Measurements from ENCODE around the gene WAS.
"Not testable (repeated sequence)": the region's sequence is repeated elsewhere in the genome, so short reads cannot be mapped to it uniquely, and the experiment has no call there.

WAS gene

GRCh38 chrX:48683411-48683982 is at the start of gene WAS:
TSS of gene WAS (plus strand) at chrX:48683799. CDS start at chrX:48683854, 55 bp downstream.
- no peak for DNase-seq (ENCODE audit: low spot score)

- no peak for DNase-seq (ENCODE audit: low spot score)
Measured at GRCh38 chrX:48636301-48636700, 47.3 kb upstream of the WAS start.

GRCh38 chrX:48636776-48637175 is 46.8 kb upstream of the WAS start:
- no peak for DNase-seq (ENCODE audit: low spot score)

- no peak for DNase-seq (ENCODE audit: low spot score)
Measured at GRCh38 chrX:48645669-48646068, 37.9 kb upstream of the WAS start.

GRCh38 chrX:48648336-48648751 is 35.3 kb upstream of the WAS start:
- DNase-seq (ENCODE audit: low spot score): no peak

GRCh38 chrX:48649102-48649501 is 34.5 kb upstream of the WAS start:
- DNase-seq (ENCODE audit: low spot score): no peak

GRCh38 chrX:48652055-48652579 is 31.5 kb upstream of the WAS start:
- not testable (repeated sequence) for DNase-seq (ENCODE audit: low spot score)

- DNase-seq (ENCODE audit: low spot score): not testable (repeated sequence)
Measured at GRCh38 chrX:48654746-48655145, 28.9 kb upstream of the WAS start.

- DNase-seq (ENCODE audit: low spot score): not testable (repeated sequence)
Measured at GRCh38 chrX:48659686-48660085, 23.9 kb upstream of the WAS start.

GRCh38 chrX:48663241-48663640 is 20.4 kb upstream of the WAS start:
- DNase-seq (ENCODE audit: low spot score): no peak

GRCh38 chrX:48664156-48664555 is 19.4 kb upstream of the WAS start:
- DNase-seq (ENCODE audit: low spot score): no peak

GRCh38 chrX:48665991-48666390 is 17.6 kb upstream of the WAS start:
- no peak for DNase-seq (ENCODE audit: low spot score)

GRCh38 chrX:48666649-48667048 is 16.9 kb upstream of the WAS start:
- no peak for DNase-seq (ENCODE audit: low spot score)

- DNase-seq (ENCODE audit: low spot score): no peak
Measured at GRCh38 chrX:48667509-48667908, 16.1 kb upstream of the WAS start.

- DNase-seq (ENCODE audit: low spot score): not testable (repeated sequence)
Measured at GRCh38 chrX:48668187-48668586, 15.4 kb upstream of the WAS start.

- DNase-seq (ENCODE audit: low spot score): peak; percentile 92
Measured at GRCh38 chrX:48676106-48676892, 7.3 kb upstream of the WAS start.

- no peak for DNase-seq (ENCODE audit: low spot score)
Measured at GRCh38 chrX:48676893-48677270, 6.7 kb upstream of the WAS start.

GRCh38 chrX:48677516-48677915 is 6.1 kb upstream of the WAS start:
- DNase-seq (ENCODE audit: low spot score): no peak

GRCh38 chrX:48680467-48680866 is 3.1 kb upstream of the WAS start:
- not testable (repeated sequence) for DNase-seq (ENCODE audit: low spot score)

- not testable (repeated sequence) for DNase-seq (ENCODE audit: low spot score)
Measured at GRCh38 chrX:48680925-48681324, 2.7 kb upstream of the WAS start.

- DNase-seq (ENCODE audit: low spot score): no peak
Measured at GRCh38 chrX:48681539-48682183, 1.9 kb upstream of the WAS start.

GRCh38 chrX:48682795-48683194 is 804 bp upstream of the WAS start:
- not testable (repeated sequence) for DNase-seq (ENCODE audit: low spot score)

- no peak for DNase-seq (ENCODE audit: low spot score)
Measured at GRCh38 chrX:48684134-48684533, 535 bp downstream of the WAS start.

All from COLO829 (cell line).